ENCODE data around the gene ERP29. TPM values are rescaled to one million over a fixed set of nuclear protein-coding genes. Genes with fewer than 3 reads are reported as not detected.

ERP29 gene
- total and polyA plus RNA-seq, 9 donors, result 28.1 to 169 (median 71.4) TPM

DNA sequence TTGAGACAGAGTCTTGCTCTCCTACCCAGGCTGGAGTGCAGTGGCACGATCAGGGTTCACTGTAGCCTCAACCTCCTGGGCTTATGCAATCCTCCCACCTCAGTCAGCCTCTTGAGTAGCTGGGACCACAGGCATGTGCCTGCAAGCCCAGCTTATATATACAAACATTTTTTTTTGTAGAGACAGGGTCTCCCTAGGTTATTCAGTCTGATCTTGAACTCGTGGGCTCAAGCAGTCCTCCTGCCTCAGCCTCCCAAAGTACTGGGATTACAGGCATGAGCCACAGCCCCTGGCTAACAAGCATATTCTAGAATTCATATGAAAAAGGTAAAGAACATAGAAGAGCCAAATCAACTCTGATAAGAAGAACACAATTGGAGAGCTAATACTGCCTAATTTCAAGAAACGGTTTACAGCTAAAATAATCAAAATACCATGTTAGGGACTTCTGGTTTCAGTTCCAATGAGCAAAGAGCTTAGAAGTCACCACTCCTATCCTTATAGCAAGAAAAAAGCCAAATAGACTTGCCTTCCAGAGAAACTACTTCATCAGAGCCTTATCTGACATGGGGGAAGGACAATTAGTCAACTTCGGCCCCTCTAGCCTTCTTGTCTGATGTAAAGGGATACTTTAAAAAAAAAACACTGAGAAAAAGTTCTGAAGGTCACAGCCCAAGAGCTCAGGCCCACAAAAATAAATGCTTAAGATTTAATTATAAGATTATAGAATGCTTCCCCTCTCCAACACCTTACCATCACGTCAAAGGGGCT is 37.9 kb upstream of the ERP29 start:
- Histone ChIP-seq H3K36me3 (no peaks in the 10 kb centered on the region), H3K27ac (no peak overlapping the region), H3K4me1 (ENCODE audit: insufficient read depth) (no peaks in the 10 kb centered on the region), H3K27me3 (no peaks in the 10 kb centered on the region), H3K9me3 (no peaks in the 10 kb centered on the region), H3K4me3 (no peak overlapping the region)
- no peak for TF ChIP-seq POLR2A (IDR thresholded peaks at IDR 0.05)
- no peak for TF ChIP-seq CTCF (IDR thresholded peaks at IDR 0.05)
- no peak for TF ChIP-seq EP300 (IDR thresholded peaks at IDR 0.05)
- 74 to 84% (median 77%) methylated on average over 5 of the region's 5 CpGs for WGBS, 3 donors
- DNase-seq, result no peak
- intact Hi-C loops (cut with DNase I), result no loop called here

GRCh38 chr12:111976291-111976690 is 36.9 kb upstream of the ERP29 start:
- intact Hi-C loops (cut with DNase I), result no loop called here

DNA sequence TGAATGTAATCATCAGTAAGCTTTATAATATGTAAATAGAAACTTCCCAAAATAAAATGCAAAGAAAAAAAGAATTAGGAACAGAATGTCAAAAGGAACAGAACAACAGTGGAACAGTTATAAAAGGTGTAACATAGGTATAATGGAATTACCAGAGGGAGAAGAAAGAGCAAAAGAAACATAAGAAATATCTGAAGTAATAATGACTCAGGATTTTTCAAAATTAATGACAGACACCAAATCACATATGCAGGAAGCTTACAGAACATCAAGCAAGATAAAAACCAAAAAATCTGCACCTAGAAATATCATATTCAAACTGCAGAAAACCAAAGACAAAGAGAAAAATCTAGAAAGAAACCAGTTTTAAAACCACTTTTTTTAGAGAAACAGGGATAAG is 36.4 kb upstream of the ERP29 start:
- Histone ChIP-seq H3K4me3 (no peak overlapping the region), H3K4me1 (ENCODE audit: insufficient read depth) (no peaks in the 10 kb centered on the region), H3K27ac (no peak overlapping the region), H3K27me3 (no peaks in the 10 kb centered on the region), H3K9me3 (no peaks in the 10 kb centered on the region), H3K36me3 (no peaks in the 10 kb centered on the region)
- TF ChIP-seq EP300 (IDR thresholded peaks at IDR 0.05) (no peak), POLR2A (IDR thresholded peaks at IDR 0.05) (no peak), CTCF (IDR thresholded peaks at IDR 0.05) (no peak)
- DNase-seq, result no peak
- intact Hi-C loops (cut with DNase I), result no loop called here

More at GRCh38 chr12:111976291-111976690, 36.9 kb upstream of the ERP29 start:
- Histone ChIP-seq H3K4me3 (no peak overlapping the region), H3K9me3 (no peaks in the 10 kb centered on the region), H3K27ac (no peak overlapping the region), H3K27me3 (no peaks in the 10 kb centered on the region), H3K4me1 (ENCODE audit: insufficient read depth) (no peaks in the 10 kb centered on the region), H3K36me3 (no peaks in the 10 kb centered on the region)
- no peak for TF ChIP-seq POLR2A (IDR thresholded peaks at IDR 0.05)
- TF ChIP-seq CTCF (IDR thresholded peaks at IDR 0.05), result no peak
- TF ChIP-seq EP300 (IDR thresholded peaks at IDR 0.05), result no peak
- no peak for DNase-seq
- 94 to 98% (median 96%) methylated on average over 6 of the region's 6 CpGs for WGBS, 3 donors

DNA sequence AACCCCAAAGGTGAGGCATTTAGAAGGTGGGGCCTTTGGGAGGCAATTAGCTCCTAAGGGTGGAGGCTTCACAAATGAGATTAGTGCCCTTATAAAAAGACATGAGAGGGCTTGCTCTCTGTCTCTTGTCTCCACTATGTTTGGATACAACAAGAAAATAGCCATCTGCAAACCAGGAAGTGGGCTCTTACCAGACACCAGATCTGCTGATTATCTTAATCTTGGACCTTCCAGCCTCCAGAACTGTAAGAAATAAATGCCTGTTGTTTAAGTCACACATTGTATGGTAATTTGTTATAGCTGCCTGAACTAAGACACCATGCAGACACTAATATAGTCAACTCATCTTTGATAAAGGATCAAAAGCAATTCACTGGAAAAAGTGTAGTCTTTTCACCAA is 34.7 kb upstream of the ERP29 start:
- H3K36me3 ChIP-seq, result no peaks in the 10 kb centered on the region
- intact Hi-C loops (cut with DNase I), result no loop called here
- no peaks in the 10 kb centered on the region for H3K27me3 ChIP-seq

More for the DNA sequence above, 34.7 kb upstream of the ERP29 start:
- H3K4me1 ChIP-seq (ENCODE audit: insufficient read depth), result no peaks in the 10 kb centered on the region
- H3K4me3 ChIP-seq, result no peak overlapping the region
- TF ChIP-seq POLR2A (IDR thresholded peaks at IDR 0.05), result no peak
- no peak for TF ChIP-seq EP300 (IDR thresholded peaks at IDR 0.05)
- TF ChIP-seq CTCF (IDR thresholded peaks at IDR 0.05), result no peak
- no peaks in the 10 kb centered on the region for H3K9me3 ChIP-seq
- H3K27ac ChIP-seq, result no peak overlapping the region
- no peak for DNase-seq
